ENCODE measurements around the gene EMP2. TPM values are rescaled to one million over a fixed set of nuclear protein-coding genes. Genes with fewer than 3 reads are reported as not detected.

Gene EMP2
- total RNA-seq, 1 donor from 2014 or later: not detected

- intact Hi-C loops (cut with micrococcal nuclease): no loop called here
- no peaks in the 10 kb centered on the region for H3K9me3 Mint-ChIP-seq
Observed at GRCh38 chr16:10618710-10619209, 38.4 kb upstream of the EMP2 start.

GRCh38 chr16:10617662-10618420 lies 37.4 kb upstream of the EMP2 start:
- Mint-ChIP-seq H3K27ac (no peak overlapping the region), H3K9me3 (no peaks in the 10 kb centered on the region), H3K36me3 (ENCODE audit: low read depth) (no peaks in the 10 kb centered on the region), H3K4me3 (no peak overlapping the region), H3K4me1 (peaks cover 25% of the 10 kb centered on the region), H3K27me3 (peaks cover 9% of the 10 kb centered on the region)
- CTCF ChIA-PET: no interaction called here
- intact Hi-C loops (cut with micrococcal nuclease): no loop called here
- no peak for DNase-seq
- no peak for ATAC-seq (ENCODE audit: low read depth)
- no peak for TF ChIP-seq CTCF (IDR thresholded peaks at IDR 0.05)
- POLR2A ChIA-PET: interaction anchor here (0.6 kb wide), 1 partner anchor 348 kb away, joined by 4 read pairs; no protein-coding TSS in a partner anchor

More at GRCh38 chr16:10618710-10619209, 38.4 kb upstream of the EMP2 start:
- CTCF ChIA-PET: no interaction called here
- no peak for ATAC-seq (ENCODE audit: low read depth)
- Mint-ChIP-seq H3K4me1 (peaks cover 18% of the 10 kb centered on the region), H3K27ac (no peak overlapping the region), H3K4me3 (no peak overlapping the region), H3K36me3 (ENCODE audit: low read depth) (no peaks in the 10 kb centered on the region), H3K27me3 (peaks cover 9% of the 10 kb centered on the region)
- DNase-seq: no peak
- no peak for TF ChIP-seq CTCF (IDR thresholded peaks at IDR 0.05)
- POLR2A ChIA-PET: no interaction called here

GRCh38 chr16:10616756-10617640 lies 36.6 kb upstream of the EMP2 start:
- intact Hi-C loops (cut with micrococcal nuclease): no loop called here
- ChIA-PET CTCF (no interaction called here), POLR2A (interaction anchor here (0.6 kb wide), 1 partner anchor 347 kb away, joined by 4 read pairs; no protein-coding TSS in a partner anchor)
- H3K27me3 Mint-ChIP-seq: peaks cover 9% of the 10 kb centered on the region
- H3K4me1 Mint-ChIP-seq: peaks cover 28% of the 10 kb centered on the region
- H3K9me3 Mint-ChIP-seq: no peaks in the 10 kb centered on the region
- no peaks in the 10 kb centered on the region for H3K36me3 Mint-ChIP-seq (ENCODE audit: low read depth)
- H3K4me3 Mint-ChIP-seq: no peak overlapping the region
- ATAC-seq (ENCODE audit: low read depth) (no peak), DNase-seq (no peak)
- no peak overlapping the region for H3K27ac Mint-ChIP-seq
- TF ChIP-seq CTCF (IDR thresholded peaks at IDR 0.05): no peak

- Mint-ChIP-seq H3K9me3 (no peaks in the 10 kb centered on the region), H3K4me3 (no peak overlapping the region), H3K27me3 (peaks cover 9% of the 10 kb centered on the region), H3K27ac (no peak overlapping the region), H3K4me1 (peaks cover 31% of the 10 kb centered on the region), H3K36me3 (ENCODE audit: low read depth) (no peaks in the 10 kb centered on the region)
- intact Hi-C loops (cut with micrococcal nuclease): no loop called here
- CTCF ChIA-PET: no interaction called here
- DNase-seq: no peak
- POLR2A ChIA-PET: no interaction called here
- no peak for TF ChIP-seq CTCF (IDR thresholded peaks at IDR 0.05)
- ATAC-seq (ENCODE audit: low read depth): no peak
Observed at GRCh38 chr16:10616419-10616755, 36.0 kb upstream of the EMP2 start.

GRCh38 chr16:10614685-10615084 lies 34.3 kb upstream of the EMP2 start:
- Mint-ChIP-seq H3K4me1 (peaks cover 31% of the 10 kb centered on the region), H3K4me3 (no peak overlapping the region), H3K36me3 (ENCODE audit: low read depth) (no peaks in the 10 kb centered on the region), H3K27ac (no peak overlapping the region), H3K9me3 (no peaks in the 10 kb centered on the region), H3K27me3 (peaks cover 5% of the 10 kb centered on the region)
- intact Hi-C loops (cut with micrococcal nuclease): no loop called here
- DNase-seq (no peak), ATAC-seq (ENCODE audit: low read depth) (no peak)
- CTCF ChIA-PET: no interaction called here
- POLR2A ChIA-PET: no interaction called here
- TF ChIP-seq CTCF (IDR thresholded peaks at IDR 0.05): no peak
